Motor neuron (in vitro differentiated cells): ENCODE results near the gene TFEB. TPM values are rescaled to one million over a fixed set of nuclear protein-coding genes. Genes with fewer than 3 reads are reported as not detected.

Experiments
- ATAC-seq, 8 experiments: fragments of 200-7000 bp; cut with Tn5 transposase; replicated peaks in 6 of 8; 2 replicates each; pipeline ENCODE4 v1.8.0; 2021; ENCODE audit warnings: mild to moderate bottlenecking in 8 of 8, moderate library complexity in 8 of 8
- H3K27ac ChIP-seq, 2 donors: fragments of 250-450 bp; sonication (Bioruptor Pico); 2 replicates each; pipeline ENCODE4 v1.9.0; 2021; ENCODE audit warnings: antibody characterized with exemption in 2 of 2, mild to moderate bottlenecking in 2 of 2, moderate library complexity in 1 of 2
- H3K4me1 ChIP-seq, 2 donors: fragments of 250-450 bp; sonication (Bioruptor Pico); replicated peaks in 1 of 2; 2 replicates each; pipeline ENCODE4 v1.6.1; 2021; ENCODE audit warnings: antibody characterized with exemption in 2 of 2, mild to moderate bottlenecking in 2 of 2, moderate library complexity in 1 of 2
- H3K4me3 ChIP-seq, 5 donors: fragments of 250-450 bp; sonication (Bioruptor Pico); 2 replicates each; pipeline ENCODE4 v1.9.0; 2021; ENCODE audit warnings: antibody characterized with exemption in 5 of 5, mild to moderate bottlenecking in 5 of 5, moderate library complexity in 4 of 5
- WGBS, 10 experiments: fragments of 450-650 bp; shearing (Covaris generic); methylation state at CpG; one replicate each; pipeline ENCODE4 v1.0.0; 2022; 5-methylcytosine and 5-hydroxymethylcytosine counted together
- in situ Hi-C, 9 experiments: fragments of 400-800 bp; cut with MboI; loops; one replicate each; pipeline ENCODE4 v1.15.0; 2021; ENCODE audit warnings: low sequenced_read_pairs in 9 of 9, low pct_unique_long_range_greater_than_20kb in 2 of 9; ENCODE audit not compliant: unreplicated experiment in 9 of 9
- total RNA-seq, 8 experiments: library from RNA; unstranded; fragments of 300-600 nt; gene quantifications; 2 replicates each; pipeline versions ENCODE4 v1.2.3 to v1.2.4, GENCODE V29; 2022

The TFEB gene
- total RNA-seq, 8 experiments from 2014 or later: 1.4 to 8.5 (median 5.3) TPM

GRCh38 chr6:41683273-41683522, 52.2 kb downstream of the TFEB start:
- ATAC-seq: peak; percentile 17 to 44 (median 26)
- no peak overlapping the region for H3K4me3 ChIP-seq
- no peak overlapping the region for H3K27ac ChIP-seq
- 40% methylated on average over 2 of the region's 18 CpGs; no CpG with 5 or more reads in 9 of the 10 experiments for WGBS, 10 experiments
- H3K4me1 ChIP-seq: peaks cover 23 to 30% of the 10 kb centered on the region in 2 donors
- in situ Hi-C loops: loop anchor here in 8 of 9 experiments (10.0 to 25.0 kb wide), 3 partner anchors 78 to 321 kb away; no protein-coding TSS in a partner anchor

- Histone ChIP-seq H3K4me1 (peaks cover 25 to 35% of the 10 kb centered on the region in 2 donors), H3K27ac (no peak overlapping the region), H3K4me3 (no peak overlapping the region)
- WGBS, 10 experiments: 37 to 100% (median 72%) methylated on average over 1 to 27 of the region's 31 CpGs; no CpG with 5 or more reads in 3 of the 10 experiments
- ATAC-seq: peak in 3 of 8 experiments; percentile 1 to 5 (median 3)
- in situ Hi-C loops: loop anchor here in 8 of 9 experiments (10.0 to 25.0 kb wide), 3 partner anchors 78 to 320 kb away; no protein-coding TSS in a partner anchor
These were observed 52.7 kb downstream of the TFEB start for GRCh38 chr6:41682497-41683272.

- H3K4me1 ChIP-seq: peaks cover 31 to 41% of the 10 kb centered on the region in 2 donors
- WGBS, 10 experiments: 0 to 25% (median 6%) methylated on average over 1 to 9 of the region's 9 CpGs; no CpG with 5 or more reads in 2 of the 10 experiments
- in situ Hi-C loops: loop anchor here in 8 of 9 experiments (10.0 to 25.0 kb wide), 3 partner anchors 77 to 320 kb away; no protein-coding TSS in a partner anchor
These were observed 53.3 kb downstream of the TFEB start for GRCh38 chr6:41682056-41682477.

GRCh38 chr6:41680182-41680965, 55.0 kb downstream of the TFEB start:
- H3K27ac ChIP-seq: no peak overlapping the region
- no peak for ATAC-seq
- H3K4me3 ChIP-seq: no peak overlapping the region
- in situ Hi-C loops: loop anchor here in 8 of 9 experiments (10.0 to 25.0 kb wide), 3 partner anchors 76 to 318 kb away; no protein-coding TSS in a partner anchor
- 69 to 100% (median 74%) methylated on average over 2 to 9 of the region's 11 CpGs; no CpG with 5 or more reads in 1 of the 10 experiments for WGBS, 10 experiments
- H3K4me1 ChIP-seq: peaks cover 39 to 52% of the 10 kb centered on the region in 2 donors

More at GRCh38 chr6:41682056-41682477, 53.3 kb downstream of the TFEB start:
- peak; percentile 78 to 95 (median 83) for ATAC-seq
- no peak overlapping the region for H3K27ac ChIP-seq
- no peak overlapping the region for H3K4me3 ChIP-seq

- ATAC-seq: no peak
- in situ Hi-C loops: loop anchor here in 8 of 9 experiments (10.0 to 25.0 kb wide), 3 partner anchors 75 to 317 kb away; no protein-coding TSS in a partner anchor
- no peak overlapping the region for H3K27ac ChIP-seq
- WGBS, 10 experiments: 50 to 100% (median 80%) methylated on average over 1 to 5 of the region's 9 CpGs; no CpG with 5 or more reads in 3 of the 10 experiments
- no peak overlapping the region for H3K4me3 ChIP-seq
- peaks cover 41 to 57% of the 10 kb centered on the region in 2 donors for H3K4me1 ChIP-seq
These were observed 55.7 kb downstream of the TFEB start for GRCh38 chr6:41679696-41680095.

GRCh38 chr6:41678511-41679084, 56.8 kb downstream of the TFEB start:
- in situ Hi-C loops: loop anchor here in 6 of 9 experiments (25.0 kb wide), 1 partner anchor 316 kb away; no protein-coding TSS in a partner anchor
- 50 to 86% (median 80%) methylated on average over 1 to 5 of the region's 8 CpGs; no CpG with 5 or more reads in 5 of the 10 experiments for WGBS, 10 experiments
- no peak overlapping the region for H3K27ac ChIP-seq
- no peak overlapping the region for H3K4me3 ChIP-seq
- peaks cover 46 to 55% of the 10 kb centered on the region in 2 donors for H3K4me1 ChIP-seq
- ATAC-seq: no peak

- peak in 5 of 8 experiments; percentile 61 to 79 (median 67) for ATAC-seq
- in situ Hi-C loops: loop anchor here in 6 of 9 experiments (25.0 kb wide), 1 partner anchor 315 kb away; no protein-coding TSS in a partner anchor
- H3K27ac ChIP-seq: peak overlapping the region; percentile 22 to 37
These were observed 58.1 kb downstream of the TFEB start for GRCh38 chr6:41677124-41677921.

GRCh38 chr6:41676431-41676830, 59.0 kb downstream of the TFEB start:
- in situ Hi-C loops: loop anchor here in 6 of 9 experiments (25.0 kb wide), 1 partner anchor 314 kb away; no protein-coding TSS in a partner anchor

More at GRCh38 chr6:41677124-41677921, 58.1 kb downstream of the TFEB start:
- WGBS, 10 experiments: 8 to 100% (median 43%) methylated on average over 1 to 14 of the region's 25 CpGs; no CpG with 5 or more reads in 2 of the 10 experiments
- Histone ChIP-seq H3K4me1 (peaks cover 34 to 49% of the 10 kb centered on the region in 2 donors), H3K4me3 (no peak overlapping the region)

GRCh38 chr6:41675992-41676391, 59.4 kb downstream of the TFEB start:
- ATAC-seq: no peak
- no peak overlapping the region for H3K27ac ChIP-seq
- peaks cover 31 to 44% of the 10 kb centered on the region in 2 donors for H3K4me1 ChIP-seq
- in situ Hi-C loops: loop anchor here in 6 of 9 experiments (25.0 kb wide), 1 partner anchor 314 kb away; no protein-coding TSS in a partner anchor
- 32 to 100% (median 77%) methylated on average over 1 to 6 of the region's 6 CpGs; no CpG with 5 or more reads in 2 of the 10 experiments for WGBS, 10 experiments
- no peak overlapping the region for H3K4me3 ChIP-seq

More at GRCh38 chr6:41676431-41676830, 59.0 kb downstream of the TFEB start:
- Histone ChIP-seq H3K4me1 (peaks cover 31 to 44% of the 10 kb centered on the region in 2 donors), H3K4me3 (no peak overlapping the region), H3K27ac (no peak overlapping the region)
- WGBS, 10 experiments: 0 to 83% (median 45%) methylated on average over 1 to 5 of the region's 5 CpGs; no CpG with 5 or more reads in 3 of the 10 experiments
- ATAC-seq: no peak

GRCh38 chr6:41675176-41675775, 60.1 kb downstream of the TFEB start:
- peak in 7 of 8 experiments; percentile 16 to 74 (median 44) for ATAC-seq
- in situ Hi-C loops: loop anchor here in 6 of 9 experiments (25.0 kb wide), 1 partner anchor 313 kb away; no protein-coding TSS in a partner anchor
- H3K4me3 ChIP-seq: no peak overlapping the region
- no peak overlapping the region for H3K27ac ChIP-seq
- peaks cover 31 to 44% of the 10 kb centered on the region in 2 donors for H3K4me1 ChIP-seq
- 40 to 100% (median 63%) methylated on average over 1 to 3 of the region's 6 CpGs; no CpG with 5 or more reads in 3 of the 10 experiments for WGBS, 10 experiments
